COR-L47 (cell line): Measurements from ENCODE around the gene CACNB4.
"Not testable (repeated sequence)": the region's sequence is repeated elsewhere in the genome, so short reads cannot be mapped to it uniquely, and the experiment has no call there.

Source experiments
- DNase-seq: peaks from one replicate; lab custom pipeline; 2025; lab: John Stamatoyannopoulos, UW

Gene CACNB4

GRCh38 chr2:152050915-152051314 is 47.9 kb downstream of the CACNB4 start:
- no peak for DNase-seq

- no peak for DNase-seq
Observed at GRCh38 chr2:152050341-152050740, 48.5 kb downstream of the CACNB4 start.

GRCh38 chr2:152049541-152049940 is 49.3 kb downstream of the CACNB4 start:
- no peak for DNase-seq

DNA sequence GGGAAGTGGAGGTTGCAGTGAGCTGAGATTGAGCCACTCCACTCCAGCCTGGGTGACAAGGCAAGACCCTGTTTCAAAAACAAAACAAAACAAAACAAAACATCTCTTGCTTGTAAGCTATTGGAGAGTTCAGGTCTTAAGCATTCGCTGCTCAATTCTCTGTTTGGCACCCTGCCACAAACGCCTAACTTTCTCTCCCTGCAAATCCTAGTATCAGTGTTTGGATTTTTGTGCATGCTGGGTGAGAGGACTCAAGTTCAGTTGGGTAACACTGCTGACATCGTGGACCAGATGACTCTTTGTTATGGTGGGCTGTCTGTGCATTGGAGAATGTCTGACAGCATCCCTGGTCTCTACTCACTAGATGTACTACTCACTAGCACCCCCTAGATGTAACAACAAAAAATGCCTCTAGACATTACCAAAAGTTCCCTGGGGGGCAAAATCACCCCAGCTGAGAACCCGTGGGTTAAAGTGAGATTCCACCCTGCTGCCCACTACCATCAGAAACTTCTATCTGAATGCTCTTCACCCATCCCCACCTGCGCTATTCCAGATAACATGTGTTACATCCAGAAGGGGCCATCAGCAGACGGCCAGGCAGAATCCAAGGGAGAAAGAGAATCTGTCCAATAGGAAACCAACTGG is 50.9 kb downstream of the CACNB4 start:
- DNase-seq: no peak

- DNase-seq: no peak
Observed at GRCh38 chr2:152046940-152047339, 51.9 kb downstream of the CACNB4 start.

DNA sequence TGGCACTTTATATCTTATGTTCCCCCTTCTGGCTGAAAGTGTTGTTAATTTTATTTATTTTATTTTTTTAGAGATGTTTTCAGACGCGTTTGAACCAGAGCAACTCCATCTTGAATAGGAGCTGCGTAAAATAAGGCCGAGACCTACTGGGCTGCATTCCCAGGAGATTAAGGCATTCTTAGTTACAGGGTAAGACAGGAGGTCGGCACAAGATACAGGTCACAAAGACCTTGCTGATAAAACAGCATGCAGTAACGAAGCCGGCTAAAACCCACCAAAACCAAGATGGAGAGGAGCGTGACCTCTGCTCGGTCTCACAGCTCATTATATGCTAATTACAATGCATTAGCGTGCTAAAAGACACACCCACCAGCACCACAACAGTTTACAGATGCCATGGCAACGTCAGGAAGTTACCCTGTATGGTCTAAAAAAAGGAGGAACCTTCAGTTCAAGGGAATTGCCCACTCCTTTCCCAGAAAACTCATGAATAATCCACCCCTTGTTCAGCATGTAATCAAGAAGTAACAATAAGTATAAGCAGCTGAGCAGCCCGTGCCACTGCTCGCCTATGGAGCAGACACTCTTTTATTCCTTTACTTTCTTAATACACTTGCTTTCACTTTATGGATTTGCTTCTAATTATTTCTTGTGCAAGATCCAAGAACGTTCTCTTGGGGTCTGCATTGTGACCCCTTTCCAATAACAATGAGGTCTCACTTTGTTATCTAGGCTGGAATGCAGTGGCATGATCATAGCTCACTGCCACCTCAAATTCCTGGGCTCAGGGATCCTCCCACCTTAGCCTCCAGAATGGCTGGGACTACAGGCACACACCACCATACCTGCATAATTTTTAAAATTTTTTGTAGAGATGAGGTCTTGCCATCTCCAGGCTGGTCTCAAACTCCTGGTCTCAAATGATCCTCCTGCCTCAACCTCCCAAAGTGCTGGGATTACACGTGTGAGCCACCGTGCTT is 55.9 kb downstream of the CACNB4 start:
- no peak for DNase-seq

- DNase-seq: no peak
Observed at GRCh38 chr2:152038441-152038958, 60.3 kb downstream of the CACNB4 start.

GRCh38 chr2:152037743-152038435 is 61.0 kb downstream of the CACNB4 start:
- DNase-seq: no peak

DNA sequence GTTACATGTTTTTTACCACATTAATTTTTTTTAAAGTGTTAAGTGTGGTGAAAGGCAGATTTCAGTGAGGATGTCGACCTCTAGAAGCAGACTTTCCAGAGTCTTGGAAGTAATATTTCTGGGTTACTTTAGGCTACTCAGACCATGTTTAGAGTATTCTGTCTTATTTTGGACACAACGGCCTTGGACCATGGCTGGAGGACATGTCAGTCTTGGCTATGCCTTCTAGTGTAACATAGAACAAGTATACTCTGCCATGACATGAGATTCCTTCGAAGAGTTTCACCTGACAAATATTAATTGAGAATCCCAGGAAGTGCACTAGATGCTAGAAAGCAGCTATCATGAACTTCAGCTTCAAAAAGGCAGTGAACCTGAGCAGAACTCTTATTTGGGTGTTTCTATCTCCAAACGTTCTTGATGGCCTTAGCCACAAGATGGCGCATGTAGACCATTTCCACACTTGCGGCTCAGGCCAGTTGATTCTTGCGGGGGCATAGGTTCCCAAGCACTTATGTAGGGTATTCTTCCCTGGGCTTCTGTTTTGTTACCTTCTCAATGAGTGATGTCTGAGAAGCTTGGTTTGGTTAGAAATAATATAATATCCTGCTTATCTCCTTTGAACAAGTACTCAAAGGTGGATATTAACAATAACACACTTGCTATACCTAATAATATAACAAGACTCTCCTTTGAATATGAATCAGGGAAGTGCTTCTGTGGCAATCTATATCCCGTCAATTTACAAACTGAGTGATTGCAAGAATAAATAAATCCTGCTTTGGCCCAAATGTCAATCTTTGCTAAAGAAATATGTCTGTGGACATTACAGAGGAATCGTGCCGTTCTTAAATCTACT is 62.0 kb downstream of the CACNB4 start:
- DNase-seq: peak; percentile 63

GRCh38 chr2:152034257-152034801 is 64.5 kb downstream of the CACNB4 start:
- DNase-seq: no peak

GRCh38 chr2:152033011-152033925 is 65.6 kb downstream of the CACNB4 start:
- no peak for DNase-seq

DNA sequence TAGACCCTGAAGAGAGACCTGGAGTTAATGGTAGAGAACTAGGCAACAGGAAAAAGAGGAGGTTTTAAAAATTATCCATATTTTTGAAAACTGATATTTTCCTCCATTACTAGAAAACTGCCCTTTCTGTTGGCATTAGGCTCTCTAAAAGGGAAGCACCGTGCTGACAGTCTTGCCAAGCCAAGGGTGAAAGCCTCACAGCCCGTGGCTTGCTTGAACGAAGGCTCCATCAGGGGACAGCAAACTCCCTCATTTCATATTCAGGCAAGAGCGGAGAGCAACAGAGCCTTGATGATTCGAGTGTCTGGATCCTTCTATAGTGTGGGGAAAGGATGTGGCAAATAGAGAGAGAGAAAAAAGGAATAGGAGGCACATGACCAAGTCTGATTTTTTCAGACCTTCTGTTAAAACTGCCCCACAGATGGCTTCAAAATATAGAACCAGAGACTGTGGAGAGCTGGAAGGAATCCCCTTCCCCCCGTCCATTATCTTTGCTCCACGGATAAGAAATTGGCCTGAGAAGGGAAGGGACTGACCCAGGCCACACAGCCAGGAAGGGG is 67.0 kb downstream of the CACNB4 start:
- no peak for DNase-seq

GRCh38 chr2:152030596-152031328 is 68.1 kb downstream of the CACNB4 start:
- not testable (repeated sequence) for DNase-seq

- no peak for DNase-seq
Observed at GRCh38 chr2:152028182-152028862, 70.5 kb downstream of the CACNB4 start.

DNA sequence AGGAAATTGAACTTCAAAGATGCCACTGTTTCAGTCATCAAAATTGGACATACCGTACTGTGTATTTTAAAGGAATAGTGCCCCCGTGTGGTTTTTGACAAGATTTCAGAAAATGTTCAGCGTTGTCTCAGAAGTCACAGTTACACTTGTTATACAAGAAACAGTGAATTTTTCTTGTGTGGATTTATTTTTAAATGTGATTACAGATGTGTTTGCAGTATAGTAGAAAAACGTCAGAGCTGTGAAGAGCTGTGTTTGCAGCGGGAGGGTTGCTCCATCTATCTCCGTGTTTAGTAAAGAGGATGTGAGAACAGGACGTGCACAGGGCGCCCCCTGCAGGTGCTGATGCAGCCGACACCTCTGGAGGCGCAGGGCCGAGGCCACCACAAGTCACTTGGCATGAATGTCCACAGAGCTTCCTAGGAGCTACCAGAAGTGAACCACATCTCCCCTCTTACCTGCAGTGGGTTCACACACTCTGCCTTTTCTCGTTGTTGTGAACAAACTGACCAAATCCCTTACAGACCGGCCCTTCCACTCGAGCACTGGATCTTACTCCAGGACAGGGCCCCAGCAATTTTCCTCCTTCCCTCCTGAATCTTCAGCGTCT is 73.1 kb downstream of the CACNB4 start:
- DNase-seq: peak; percentile 54

- no peak for DNase-seq
Observed at GRCh38 chr2:152024477-152024876, 74.4 kb downstream of the CACNB4 start.

DNA sequence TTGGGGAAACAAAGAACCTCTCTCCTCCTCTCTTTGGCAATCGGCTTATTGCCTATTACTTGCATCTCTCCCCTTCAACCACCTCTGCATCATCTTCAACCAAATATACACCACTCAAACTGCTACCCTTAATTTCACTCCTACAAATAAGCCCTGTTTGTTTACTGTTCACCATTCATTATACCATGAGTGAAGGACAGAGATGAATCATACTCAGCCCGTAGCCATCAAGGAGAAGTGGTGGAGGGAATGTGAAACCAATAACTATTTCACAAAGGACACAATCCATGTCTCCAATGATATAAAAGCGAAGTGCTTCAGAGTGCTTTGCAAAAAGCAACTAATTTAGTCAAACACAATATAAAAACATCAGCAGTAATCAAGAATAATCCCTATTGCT is 76.8 kb downstream of the CACNB4 start:
- DNase-seq: no peak

DNA sequence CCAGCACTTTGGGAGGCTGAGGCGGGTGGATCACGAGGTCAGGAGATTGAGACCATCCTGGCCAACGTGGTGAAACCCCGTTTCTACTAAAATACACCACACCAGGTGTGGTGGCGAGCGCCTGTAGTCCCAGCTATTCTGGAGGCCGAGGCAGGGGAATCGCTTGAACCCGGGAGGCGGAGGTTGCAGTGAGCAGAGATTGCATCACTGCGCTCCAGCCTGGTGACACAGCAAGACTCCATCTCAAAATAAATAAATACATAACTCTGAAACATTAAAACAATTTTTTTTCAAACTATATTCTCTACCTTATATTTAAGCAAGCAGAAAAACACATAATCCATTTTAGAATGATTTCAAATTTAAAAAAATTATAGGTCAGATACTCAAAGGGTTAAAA is 77.8 kb downstream of the CACNB4 start:
- not testable (repeated sequence) for DNase-seq
